Central memory CD4-positive, alpha-beta T cell (primary cell): ENCODE measurements around the gene WIPF1.
"Not testable (repeated sequence)": the region's sequence is repeated elsewhere in the genome, so short reads cannot be mapped to it uniquely, and the experiment has no call there.

Source experiments
- DNase-seq: peaks from one replicate; pipeline ENCODE4 v3.0.0; 2022

Gene WIPF1

DNA sequence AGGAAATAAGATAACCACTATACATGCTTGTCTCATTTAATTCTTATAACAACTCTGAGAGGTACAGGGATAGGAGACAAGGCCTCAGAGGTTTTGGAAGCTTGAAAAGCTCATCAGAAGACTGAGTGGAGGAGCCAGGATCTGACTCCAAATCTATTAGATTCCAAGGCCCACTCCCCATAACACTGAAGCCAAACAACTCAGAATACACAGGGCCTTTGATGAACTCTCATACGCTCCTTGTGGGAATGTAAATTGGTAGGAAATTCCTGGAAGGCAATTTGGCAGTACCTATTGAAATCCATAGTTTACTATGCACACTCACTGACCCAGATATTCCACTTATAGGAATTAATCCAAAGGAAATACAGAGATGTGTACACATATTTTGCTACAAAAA is 27.9 kb downstream of the WIPF1 start:
- no peak for DNase-seq

DNA sequence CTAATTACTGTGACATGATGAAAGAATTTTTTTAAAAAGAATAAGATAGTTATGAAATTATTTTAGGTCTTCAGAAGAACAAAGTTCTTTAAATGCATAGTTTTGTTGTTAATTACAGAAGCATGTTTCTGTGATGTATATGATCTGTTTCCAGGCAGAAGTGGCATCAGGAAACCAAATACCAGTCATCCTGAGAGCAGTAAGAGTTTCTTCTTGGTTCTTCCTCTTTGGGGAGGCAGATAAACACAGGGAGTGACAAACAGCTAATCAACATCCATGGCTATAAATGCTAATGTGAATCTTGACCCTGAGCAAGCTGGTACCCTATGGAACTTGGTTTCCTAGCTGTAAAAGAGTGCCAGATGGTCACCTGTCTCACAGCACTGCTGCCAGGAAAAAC is 29.2 kb downstream of the WIPF1 start:
- no peak for DNase-seq

DNA sequence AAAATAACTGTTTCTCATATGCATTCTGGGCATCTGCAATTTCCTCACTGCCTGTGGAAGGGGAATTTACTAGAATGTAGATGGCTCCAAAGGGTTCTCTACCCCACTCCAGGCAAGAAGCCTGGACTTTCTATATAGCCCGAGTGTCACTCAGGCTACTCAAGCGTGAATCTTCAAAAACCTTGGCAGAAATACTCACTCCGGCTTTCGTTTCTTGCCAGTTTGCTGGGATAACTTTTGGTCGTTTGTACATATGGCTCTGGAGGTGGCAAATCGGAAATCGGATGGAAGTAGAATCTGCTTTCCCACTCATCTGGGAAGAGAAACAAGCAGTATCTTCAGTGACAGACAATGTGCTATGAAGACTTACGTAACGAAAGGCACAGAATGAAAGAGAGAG is 30.7 kb downstream of the WIPF1 start:
- no peak for DNase-seq

DNA sequence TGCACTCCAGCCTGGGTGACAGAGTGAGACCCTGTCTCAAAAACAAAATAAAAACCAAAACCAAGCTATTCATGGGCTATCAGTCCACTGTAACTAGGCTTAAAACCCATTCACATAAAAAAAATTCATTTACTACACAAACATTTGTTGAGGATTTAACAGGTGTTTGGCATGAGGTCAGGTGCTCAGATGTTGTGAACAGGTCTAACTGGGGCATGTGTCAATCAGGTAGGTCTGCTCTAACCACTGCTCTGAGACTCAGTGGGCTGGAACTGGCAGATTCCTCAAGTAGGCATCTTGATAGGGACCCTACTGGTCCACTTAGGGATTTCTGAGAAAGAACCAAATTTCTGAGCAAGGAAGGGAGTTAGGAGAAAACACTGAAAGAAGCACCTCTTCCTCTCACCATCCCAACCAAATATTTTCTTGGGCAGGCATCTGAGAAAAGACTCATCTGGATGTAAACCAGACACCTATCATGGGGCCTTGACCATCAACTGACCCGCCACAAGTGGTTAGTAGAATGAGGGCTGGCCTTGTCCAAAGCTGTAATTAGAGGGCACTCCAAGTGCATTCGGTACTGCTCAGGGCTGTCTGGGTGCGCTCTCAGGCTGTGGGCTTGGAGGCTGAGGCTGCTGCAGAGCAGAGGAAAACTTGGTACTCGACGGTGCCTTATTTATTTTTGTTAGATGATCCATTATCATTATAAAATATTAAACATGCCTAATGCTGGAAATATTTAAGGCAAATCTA is 33.9 kb downstream of the WIPF1 start:
- no peak for DNase-seq

DNA sequence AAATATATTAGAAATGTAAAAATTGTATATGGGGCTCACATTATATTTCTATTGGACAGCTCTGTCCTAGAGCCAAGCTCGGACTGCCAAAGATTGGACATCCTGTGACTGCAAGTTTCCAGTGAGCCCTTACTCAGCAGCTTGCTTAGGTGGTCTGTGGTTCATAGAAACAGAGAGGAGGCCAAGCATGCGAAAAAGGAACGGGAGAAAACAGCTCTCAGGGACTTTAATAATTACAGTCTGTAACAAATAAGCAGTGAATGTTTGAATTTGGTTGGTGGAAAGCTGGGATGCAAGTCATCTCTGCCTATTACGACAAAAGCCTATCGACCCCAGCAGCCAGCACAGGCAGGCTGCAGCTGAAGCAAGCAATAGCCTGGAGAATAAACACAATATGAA is 35.6 kb downstream of the WIPF1 start:
- DNase-seq = no peak

DNA sequence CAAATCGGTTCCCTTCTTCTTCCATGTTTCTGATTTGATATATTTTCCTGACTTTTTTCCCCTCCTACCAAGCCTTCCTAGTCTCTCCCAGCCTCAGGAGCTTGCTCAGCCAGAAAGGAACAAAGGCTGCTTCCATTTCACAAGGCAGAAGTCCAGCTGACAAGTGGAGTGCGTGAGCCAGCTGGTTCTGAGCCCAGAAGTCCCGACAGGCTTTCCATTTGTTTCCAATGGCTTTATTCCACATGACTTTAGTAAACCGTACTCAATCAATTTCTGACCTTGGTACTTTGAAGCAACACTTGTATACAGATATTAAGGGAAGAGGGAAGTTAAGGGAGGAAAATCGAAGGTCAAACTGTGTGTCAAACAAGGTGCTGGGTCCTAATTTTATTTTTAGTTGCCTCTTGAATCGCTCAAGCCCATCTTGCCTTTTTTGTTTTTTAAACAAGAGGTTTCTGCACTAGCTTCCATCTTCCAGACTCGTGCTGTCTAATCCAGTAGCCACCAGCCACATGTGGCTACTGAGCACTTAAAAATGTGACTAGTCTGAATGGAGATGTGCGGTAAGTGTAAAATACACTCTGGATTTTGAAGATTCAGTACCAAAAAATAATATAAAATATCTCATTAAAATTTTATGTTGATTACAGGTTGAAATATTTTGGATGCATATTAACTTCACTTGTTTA is 36.2 kb downstream of the WIPF1 start:
- no peak for DNase-seq

DNA sequence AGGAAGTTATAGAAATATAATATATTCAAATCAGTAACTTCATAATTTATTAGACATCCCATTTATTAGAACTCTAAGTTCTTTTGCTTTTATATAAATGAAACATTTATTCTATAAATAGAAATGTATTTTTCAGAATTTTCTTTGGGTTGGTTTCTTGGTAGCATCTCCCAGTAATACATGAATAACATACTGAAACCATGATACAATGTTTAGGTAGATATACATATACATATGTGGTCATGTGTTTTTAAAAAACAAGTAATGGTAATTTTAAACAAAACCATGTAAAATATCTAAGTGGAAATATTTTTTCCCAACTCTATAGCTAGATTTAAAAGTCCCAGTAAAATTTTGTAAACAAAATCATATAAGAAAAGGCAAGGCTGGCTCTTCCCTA is 36.9 kb downstream of the WIPF1 start:
- no peak for DNase-seq

DNA sequence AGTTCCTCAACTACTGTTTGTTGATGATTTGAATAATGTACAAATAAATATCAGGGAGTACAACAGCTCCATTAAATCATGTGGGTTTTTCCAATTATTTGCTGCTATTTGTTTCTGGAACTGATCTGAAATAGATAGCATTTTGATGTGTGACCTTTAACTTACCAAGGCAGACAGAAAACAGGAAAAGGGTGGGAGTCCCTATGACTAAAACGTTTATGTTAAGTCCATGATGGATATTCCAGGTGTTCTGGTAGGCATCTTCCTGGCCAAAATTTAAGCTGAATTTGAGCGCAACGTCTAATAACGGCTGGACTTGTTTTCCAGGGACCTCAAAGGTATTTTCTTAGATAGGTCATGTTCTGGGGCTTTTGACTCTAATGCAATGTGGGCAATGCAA is 41.6 kb downstream of the WIPF1 start:
- no peak for DNase-seq

DNA sequence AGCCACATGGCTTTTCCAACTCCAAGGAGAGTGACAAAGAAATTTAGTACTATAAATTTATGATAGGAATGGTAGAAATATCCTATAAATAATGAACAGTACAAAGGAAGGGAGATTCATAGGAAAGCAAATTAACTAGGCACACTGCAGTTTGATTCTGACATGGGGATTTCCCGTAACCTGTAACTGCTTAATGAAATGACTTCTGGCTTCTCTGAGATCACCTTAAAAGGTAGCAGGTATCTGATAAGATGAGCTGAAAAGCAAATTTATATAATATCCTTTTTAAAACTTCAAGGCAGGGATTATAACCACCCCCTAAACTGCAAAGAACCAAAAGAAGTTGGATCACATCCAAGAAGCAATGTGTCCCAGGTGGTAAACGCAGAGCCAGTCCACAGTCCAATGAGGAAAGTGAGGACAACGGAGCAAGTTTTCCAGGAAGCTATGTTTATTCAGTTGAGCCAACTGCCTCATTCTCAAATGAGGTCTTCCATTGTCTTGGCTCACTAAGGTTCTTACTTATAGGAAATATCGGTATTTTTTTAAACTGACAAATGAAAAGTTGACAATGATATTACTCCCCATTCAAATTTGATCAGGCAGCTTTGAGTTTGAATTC is 43.0 kb downstream of the WIPF1 start:
- peak; percentile 28 for DNase-seq

DNA sequence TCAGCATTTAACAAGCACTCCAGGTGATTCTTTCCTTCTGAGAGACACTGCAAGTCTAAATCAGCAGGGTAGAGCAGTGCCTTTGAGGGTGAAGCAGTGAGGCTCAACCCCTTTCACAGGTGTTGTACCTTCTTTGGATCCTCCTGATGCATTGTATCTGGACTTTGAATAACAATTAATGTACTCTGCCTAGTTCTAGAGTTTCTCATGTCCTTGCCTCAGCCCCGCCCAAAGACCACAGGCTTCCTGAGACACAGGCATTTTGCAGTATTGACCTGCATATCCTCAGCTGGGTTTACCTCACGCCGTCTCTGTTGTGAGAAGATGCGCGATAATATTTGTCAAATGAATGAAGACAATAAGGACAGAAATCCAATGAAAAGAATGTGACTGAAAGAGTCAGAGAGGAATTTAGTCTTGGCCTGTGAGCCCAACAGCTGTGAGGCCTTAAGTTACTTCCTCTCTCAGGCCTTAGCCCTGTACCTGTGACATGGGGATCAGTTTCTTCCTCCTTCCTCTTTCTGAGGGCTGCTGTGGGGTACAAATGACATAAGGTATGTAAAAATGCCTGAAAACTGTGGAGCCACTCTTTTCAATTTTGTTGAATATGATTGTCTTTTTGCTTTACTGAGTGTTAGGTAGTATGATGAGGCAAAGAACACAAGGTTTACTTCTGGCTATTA is 43.7 kb downstream of the WIPF1 start:
- peak; percentile 45 for DNase-seq

DNA sequence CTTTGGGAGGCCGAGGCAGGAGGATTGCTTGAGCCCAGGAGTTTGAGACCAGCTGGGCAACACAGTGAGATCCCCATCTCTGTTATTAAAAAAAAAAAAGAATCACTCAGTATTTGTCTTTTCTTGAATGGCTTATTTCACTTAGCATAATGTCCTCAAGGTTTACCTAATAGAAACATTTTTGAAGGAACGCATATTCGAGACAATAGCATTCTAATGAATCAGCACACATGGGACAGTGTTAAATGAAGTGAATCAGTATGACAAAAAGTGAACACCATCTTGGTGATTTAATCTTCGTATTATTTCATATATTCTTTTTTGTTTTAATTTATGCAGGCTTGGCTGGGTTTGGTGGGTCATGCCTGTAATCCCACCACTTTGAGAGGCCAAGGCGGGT is 44.7 kb downstream of the WIPF1 start:
- DNase-seq = no peak

DNA sequence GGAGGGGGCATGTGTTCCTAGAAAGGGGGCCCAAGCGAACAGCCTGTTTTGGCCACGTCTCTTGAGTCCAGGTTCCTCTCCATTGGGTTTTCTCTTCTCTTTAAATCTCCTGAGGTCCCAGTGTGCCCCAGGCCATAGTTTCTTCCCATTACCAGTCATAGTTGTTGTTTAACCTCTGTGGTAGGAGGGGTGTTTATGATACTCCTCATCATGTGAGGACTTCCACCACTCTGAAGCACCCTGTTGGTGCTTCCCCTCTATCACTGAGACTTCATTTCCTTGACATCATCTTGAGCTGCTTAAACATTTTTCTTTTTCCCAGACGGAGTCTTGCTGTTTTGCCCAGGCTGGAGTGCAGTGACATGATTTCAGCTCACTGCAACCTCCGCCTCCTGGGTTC is 45.9 kb downstream of the WIPF1 start:
- no peak for DNase-seq

DNA sequence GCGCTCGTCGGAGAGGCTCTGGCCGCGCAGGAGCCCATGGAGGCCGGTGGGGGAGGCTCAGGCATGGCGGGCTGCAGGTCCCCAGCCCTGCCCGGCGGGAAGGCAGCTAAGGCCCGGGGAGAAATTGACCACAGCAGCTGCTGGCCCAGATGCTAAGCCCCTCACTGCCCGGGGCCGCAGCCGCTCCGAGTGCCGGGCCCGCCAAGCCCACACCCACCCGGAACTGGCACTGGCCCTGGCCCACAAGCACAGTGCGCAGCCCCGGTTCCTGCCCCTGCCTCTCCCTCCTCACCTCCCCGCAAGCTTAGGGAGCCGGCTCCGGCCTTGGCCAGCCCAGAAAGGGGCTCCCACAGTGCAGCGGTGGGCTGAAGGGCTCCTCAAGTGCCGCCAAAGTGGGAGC is 49.0 kb downstream of the WIPF1 start:
- not testable (repeated sequence) for DNase-seq

DNA sequence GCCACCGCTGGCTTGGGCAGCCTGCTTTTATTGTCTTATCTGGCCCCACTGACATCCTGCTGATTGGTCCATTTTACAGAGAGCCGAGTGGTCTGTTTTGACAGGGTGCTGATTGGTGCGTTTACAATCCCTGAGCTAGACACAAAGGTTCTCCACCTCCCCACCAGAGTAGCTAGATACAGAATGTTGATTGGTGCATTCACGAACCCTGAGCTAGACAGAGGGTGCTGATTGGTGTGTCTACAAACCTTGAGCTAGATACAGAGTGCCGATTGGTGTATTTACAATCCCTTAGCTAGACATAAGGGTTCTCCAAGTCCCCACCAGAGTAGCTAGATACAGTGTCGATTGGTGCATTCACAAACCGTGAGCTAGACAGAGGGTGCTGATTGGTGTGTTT is 49.6 kb downstream of the WIPF1 start:
- DNase-seq = not testable (repeated sequence)

DNA sequence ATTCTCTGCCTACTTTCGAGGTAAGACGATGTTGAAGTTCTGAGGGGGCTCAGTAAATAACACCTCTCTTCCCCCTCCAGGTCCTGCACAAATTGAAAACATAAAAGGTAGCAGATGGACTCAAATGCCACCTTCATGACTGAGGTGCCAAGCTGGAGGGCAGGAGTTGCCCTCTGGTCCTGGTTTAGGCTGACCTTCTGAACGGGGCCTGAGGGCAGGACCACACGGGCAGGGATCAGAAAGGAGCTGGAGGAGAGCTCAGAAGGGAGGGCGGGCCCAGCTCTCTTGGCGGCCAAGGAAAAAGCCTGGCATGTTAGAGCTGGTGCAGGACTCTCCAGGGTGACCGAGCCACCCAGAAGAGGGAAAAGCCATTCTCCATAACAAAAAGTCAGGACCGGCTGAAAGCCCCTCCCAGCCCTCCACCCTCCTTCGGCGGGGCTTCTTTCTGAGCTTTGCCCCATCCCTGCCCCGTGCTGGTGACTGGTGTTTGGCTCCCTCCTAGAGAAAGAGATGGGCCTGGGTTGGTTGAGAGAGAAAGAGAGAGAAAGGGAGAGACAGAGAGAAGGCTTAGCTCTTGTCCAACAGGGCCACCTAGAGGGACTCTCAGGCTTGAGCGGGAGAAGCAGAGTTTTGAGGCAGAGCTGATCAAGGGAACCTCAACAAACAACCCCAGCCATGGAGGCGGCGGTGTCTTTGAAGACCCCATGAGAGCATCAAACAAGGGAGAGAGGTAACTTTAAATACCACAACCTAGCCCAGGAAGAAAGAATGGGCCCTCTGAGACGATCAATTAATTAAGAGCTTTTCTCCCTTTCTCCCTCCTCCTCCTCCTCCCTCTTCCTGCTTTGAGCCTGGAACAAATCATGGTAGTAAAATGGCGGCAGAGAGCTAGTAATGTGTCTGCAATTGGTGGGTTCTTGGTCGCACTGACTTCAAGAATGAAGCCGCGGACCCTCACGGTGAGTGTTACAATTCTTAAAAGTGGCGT is 50.8 kb downstream of the WIPF1 start:
- DNase-seq = no peak

DNA sequence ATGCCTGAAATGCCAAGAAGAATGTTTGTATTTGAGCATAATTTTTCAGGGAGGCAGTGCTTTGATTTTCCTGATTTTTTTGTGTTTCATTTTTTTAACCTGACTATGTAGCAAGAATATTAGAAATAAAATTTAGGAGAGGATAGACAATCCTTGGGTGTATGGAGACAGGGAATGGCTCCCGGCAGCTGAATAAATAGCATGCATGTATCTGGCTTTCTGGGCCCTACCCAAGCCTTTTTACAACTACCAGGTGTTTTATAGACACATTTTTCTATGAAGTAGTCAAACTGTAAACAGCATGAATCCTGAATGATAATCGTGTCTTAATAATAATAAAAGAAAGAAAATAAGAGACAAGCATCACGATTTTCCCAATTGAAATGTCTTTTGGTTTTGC is 52.4 kb downstream of the WIPF1 start:
- DNase-seq = no peak

DNA sequence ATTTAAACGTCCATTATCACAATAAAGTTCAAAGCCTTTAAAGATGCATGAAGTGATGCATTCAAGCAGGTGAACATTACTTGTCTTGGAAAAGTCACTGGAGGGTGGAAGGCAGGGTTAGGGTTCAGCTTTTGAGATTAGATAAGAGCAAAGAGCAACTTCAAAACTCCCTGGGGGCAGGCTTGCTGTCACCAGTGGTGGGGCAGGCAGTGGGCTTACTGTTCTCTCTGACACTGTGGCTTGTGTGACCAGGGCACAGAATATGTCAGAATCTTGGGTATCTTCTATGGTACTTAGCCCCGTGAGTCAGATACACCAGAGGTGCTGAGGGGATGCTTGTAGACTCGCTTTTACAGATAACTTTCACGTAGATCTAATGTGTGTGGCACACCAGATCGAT is 52.8 kb downstream of the WIPF1 start:
- DNase-seq = no peak

DNA sequence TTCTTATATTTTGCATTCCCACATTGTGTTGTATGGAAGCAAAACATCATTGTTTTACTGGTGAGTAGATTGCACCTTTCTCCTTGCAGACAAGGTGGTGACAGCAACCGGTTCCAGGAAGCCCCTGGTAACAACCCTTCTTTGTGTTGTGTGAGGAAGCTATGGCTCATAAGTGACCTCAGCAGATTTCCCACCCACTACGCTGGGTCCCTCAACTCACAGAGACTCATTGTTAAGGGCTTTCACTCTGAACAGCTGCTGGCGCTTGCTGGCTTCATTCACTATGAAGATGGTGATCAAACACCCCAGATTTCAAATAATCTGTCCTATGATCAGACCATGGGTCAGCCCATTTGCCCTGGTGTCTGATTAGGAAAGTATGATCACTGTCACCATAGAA is 53.4 kb downstream of the WIPF1 start:
- no peak for DNase-seq

DNA sequence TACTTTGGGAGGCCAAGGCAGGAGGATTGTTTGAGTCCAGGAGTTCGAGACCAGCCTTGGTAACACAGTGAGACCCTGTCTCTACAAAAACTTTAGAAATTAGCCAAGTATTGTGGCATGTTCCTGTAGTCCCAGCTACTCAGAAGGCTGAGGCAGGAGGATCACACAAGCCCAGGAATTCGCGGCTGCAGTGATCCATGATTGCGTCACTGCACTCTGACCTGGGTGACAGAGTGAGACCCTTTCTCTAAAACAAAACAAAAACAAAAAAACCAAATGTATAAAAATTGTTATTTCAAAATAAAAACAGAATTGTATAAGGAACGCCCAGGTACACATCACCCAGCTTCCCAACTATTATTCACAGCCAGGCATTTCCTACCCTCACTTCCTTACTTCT is 56.7 kb downstream of the WIPF1 start:
- no peak for DNase-seq

DNA sequence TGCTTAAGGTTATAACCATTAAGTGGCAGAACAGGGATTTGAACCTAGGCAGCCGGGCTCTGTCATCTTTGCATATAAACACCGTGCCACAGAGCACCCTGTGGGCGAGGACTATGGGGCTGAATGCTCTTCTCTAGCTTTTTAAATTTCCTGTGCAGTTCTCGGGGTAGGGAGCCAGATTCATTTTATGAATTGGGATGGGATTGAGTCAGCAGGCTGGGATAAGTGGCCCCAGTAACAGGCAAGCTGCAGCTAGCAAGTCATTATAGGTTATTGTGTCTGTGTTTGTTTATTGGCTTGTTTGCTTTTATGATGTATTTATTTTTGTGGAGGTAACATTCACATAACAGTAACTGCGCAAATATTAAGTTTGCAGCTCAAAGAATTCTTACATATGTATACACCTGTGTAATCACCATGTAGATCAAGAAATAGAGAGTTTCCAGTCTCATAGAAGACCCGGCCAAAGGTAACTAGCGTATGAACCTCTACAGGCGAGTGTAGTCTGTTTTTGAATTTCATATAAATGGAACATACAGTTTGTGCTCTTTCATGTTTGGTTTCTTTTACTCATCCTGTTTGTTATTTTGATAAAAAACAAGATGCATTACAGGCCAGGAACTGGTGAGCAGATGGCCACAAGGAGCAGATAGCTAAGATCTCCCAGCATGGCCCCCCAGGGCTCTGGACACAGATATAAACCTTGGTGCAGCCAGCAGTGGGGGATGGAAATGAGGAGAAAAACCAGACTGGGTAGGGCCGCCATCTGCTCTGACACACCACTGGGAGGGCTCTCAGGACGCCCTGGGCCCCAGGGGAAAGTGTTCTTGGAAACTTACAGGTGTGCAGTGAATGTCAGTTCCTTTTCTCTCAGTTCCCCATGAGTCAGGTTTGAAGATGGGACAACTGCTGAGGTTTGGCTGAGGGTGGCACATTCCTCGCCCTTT is 61.6 kb downstream of the WIPF1 start:
- DNase-seq = no peak

DNA sequence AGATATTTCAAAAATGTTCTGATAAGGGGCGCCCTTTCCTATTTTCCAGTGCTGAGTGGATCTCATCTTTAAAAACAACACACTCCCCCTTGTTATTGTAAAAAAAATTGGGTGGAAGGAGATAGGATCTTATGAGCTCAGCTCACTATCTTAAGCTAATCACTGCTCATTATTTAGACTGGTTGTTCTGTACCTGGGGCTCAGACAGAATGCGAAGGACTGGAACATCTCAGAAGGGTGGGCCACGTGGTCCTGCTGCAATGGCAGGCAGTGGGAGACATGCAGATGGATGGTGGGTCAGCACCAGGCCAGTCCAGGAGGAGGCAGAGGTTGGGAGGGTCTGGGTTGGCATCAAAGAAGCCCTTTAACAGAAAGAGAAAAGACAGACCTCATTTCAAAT is 62.5 kb downstream of the WIPF1 start:
- DNase-seq = no peak
